H9 (cell line): ENCODE data around the gene PELI2. TPM values are rescaled to one million over a fixed set of nuclear protein-coding genes. Genes with fewer than 3 reads are reported as not detected.
"Not testable (repeated sequence)": the region's sequence is repeated elsewhere in the genome, so short reads cannot be mapped to it uniquely, and the experiment has no call there.

Experiments used
- DNase-seq: peaks from one replicate; pipeline ENCODE4 v3.0.0-alpha.2; 2017
- H2AFZ ChIP-seq: one replicate; pipeline ENCODE4 v1.6.1; 2013; ENCODE audit warnings: mild to moderate bottlenecking, low read length, control low read depth, moderate library complexity
- H2AK5ac ChIP-seq: 2 replicates; pipeline ENCODE4 v1.6.1; 2013; ENCODE audit warnings: low read length, control low read depth, mixed read lengths; ENCODE audit not compliant: insufficient read length
- H2BK120ac ChIP-seq: one replicate; pipeline ENCODE4 v1.6.1; 2013; ENCODE audit warnings: low read depth, mild to moderate bottlenecking, low read length, control low read depth, inconsistent platforms; ENCODE audit not compliant: poor library complexity, severe bottlenecking
- H2BK12ac ChIP-seq: 2 replicates; pipeline ENCODE4 v1.6.1; 2013; ENCODE audit warnings: low read length, control low read depth, mixed read lengths, low read depth; ENCODE audit not compliant: insufficient read length
- H2BK15ac ChIP-seq: 2 replicates; pipeline ENCODE4 v1.6.1; 2013; ENCODE audit warnings: low read depth, low read length, control low read depth
- H2BK20ac ChIP-seq: one replicate; pipeline ENCODE4 v1.6.1; 2013; ENCODE audit warnings: low read depth, mild to moderate bottlenecking, low read length, control low read depth, inconsistent platforms; ENCODE audit not compliant: poor library complexity, severe bottlenecking
- H2BK5ac ChIP-seq: 2 replicates; pipeline ENCODE4 v1.6.1; 2013; ENCODE audit warnings: low read length, control low read depth, mixed read lengths; ENCODE audit not compliant: insufficient read length
- H3K14ac ChIP-seq: 2 replicates; pipeline ENCODE4 v1.6.1; 2013; ENCODE audit warnings: low read length, control low read depth; ENCODE audit not compliant: insufficient read depth
- H3K18ac ChIP-seq: 2 replicates; pipeline ENCODE4 v1.6.1; 2013; ENCODE audit warnings: low read depth, mild to moderate bottlenecking, mixed read lengths, low read length, control low read depth; ENCODE audit not compliant: insufficient read length
- H3K23ac ChIP-seq: 2 replicates; pipeline ENCODE4 v1.6.1; 2013; ENCODE audit warnings: low read length, control low read depth, mixed read lengths, low read depth; ENCODE audit not compliant: insufficient read length
- H3K23me2 ChIP-seq: 2 replicates; pipeline ENCODE4 v1.6.1; 2013; ENCODE audit warnings: low read depth, mild to moderate bottlenecking, mixed read lengths, low read length, control low read depth; ENCODE audit not compliant: insufficient read length, poor library complexity, severe bottlenecking
- H3K27ac ChIP-seq: 2 replicates; pipeline ENCODE4 v1.5.1; 2013; ENCODE audit warnings: low read length, control low read depth, mixed read lengths, low read depth; ENCODE audit not compliant: insufficient read length
- H3K27me3 ChIP-seq: 2 replicates; pipeline ENCODE4 v1.6.1; 2013; ENCODE audit warnings: low read length, control low read depth, inconsistent platforms; ENCODE audit not compliant: insufficient read depth
- H3K4ac ChIP-seq: 2 replicates; pipeline ENCODE4 v1.6.1; 2013; ENCODE audit warnings: low read depth, mild to moderate bottlenecking, control low read depth, inconsistent platforms, low read length, moderate library complexity
- H3K4me1 ChIP-seq: 2 replicates; pipeline ENCODE4 v1.6.1; 2013; ENCODE audit warnings: low read length, control low read depth, inconsistent platforms; ENCODE audit not compliant: insufficient read depth
- H3K4me2 ChIP-seq: 2 replicates; pipeline ENCODE4 v1.6.1; 2013; ENCODE audit warnings: low read length, control low read depth, mixed read lengths; ENCODE audit not compliant: insufficient read length, insufficient read depth
- H3K56ac ChIP-seq: 2 replicates; pipeline ENCODE4 v1.6.1; 2013; ENCODE audit warnings: low read depth, mild to moderate bottlenecking, mixed read lengths, low read length, control low read depth; ENCODE audit not compliant: insufficient read length
- H3K79me1 ChIP-seq: 2 replicates; pipeline ENCODE4 v1.6.1; 2013; ENCODE audit warnings: low read depth, mild to moderate bottlenecking, moderate library complexity, low read length, control low read depth, inconsistent platforms; ENCODE audit not compliant: insufficient read depth, poor library complexity, severe bottlenecking
- H3K79me2 ChIP-seq: 2 replicates; pipeline ENCODE4 v1.6.1; 2013; ENCODE audit warnings: low read length, control low read depth, inconsistent platforms; ENCODE audit not compliant: insufficient read depth
- H3K9ac ChIP-seq: 2 replicates; pipeline ENCODE4 v1.6.1; 2013; ENCODE audit warnings: low read length, control low read depth, mixed read lengths; ENCODE audit not compliant: insufficient read length; ENCODE audit errors: extremely low read depth
- H3K9me3 ChIP-seq: one replicate; pipeline ENCODE4 v1.6.1; 2013; ENCODE audit warnings: low read depth, low read length, inconsistent platforms; ENCODE audit not compliant: control insufficient read depth
- H3T11ph ChIP-seq: one replicate; pipeline ENCODE4 v1.6.1; 2013; ENCODE audit warnings: mild to moderate bottlenecking, low read length, control low read depth, inconsistent platforms
- H4K20me1 ChIP-seq: one replicate; pipeline ENCODE4 v1.6.1; 2013; ENCODE audit not compliant: control insufficient read depth, insufficient read length, insufficient read depth
- H4K5ac ChIP-seq: 2 replicates; pipeline ENCODE4 v1.6.1; 2013; ENCODE audit warnings: low read depth, mild to moderate bottlenecking, mixed read lengths, low read length, control low read depth; ENCODE audit not compliant: insufficient read length
- H4K8ac ChIP-seq: replicated peaks from 2 replicates; pipeline ENCODE4 v1.6.1; 2013; ENCODE audit warnings: low read length, control low read depth, mixed read lengths, low read depth; ENCODE audit not compliant: insufficient read length
- H4K91ac ChIP-seq: 2 replicates; pipeline ENCODE4 v1.6.1; 2013; ENCODE audit warnings: low read depth, mild to moderate bottlenecking, moderate library complexity, mixed read lengths, low read length, control low read depth; ENCODE audit not compliant: insufficient read length
- H3K27ac Mint-ChIP-seq, 3 experiments: 2 replicates in 2 of 3; 3 replicates in 1 of 3; pipeline ENCODE4 v1.8.0; 2020 to 2021; ENCODE audit warnings: mixed read lengths in 3 of 3, mild to moderate bottlenecking in 1 of 3, moderate library complexity in 1 of 3
- H3K27me3 Mint-ChIP-seq: 2 replicates; pipeline ENCODE4 v1.8.0; 2021; ENCODE audit warnings: low read depth, mild to moderate bottlenecking, moderate library complexity, mixed read lengths
- H3K36me3 Mint-ChIP-seq, 3 experiments: 2 replicates in 2 of 3; 3 replicates in 1 of 3; pipeline ENCODE4 v1.8.0; 2020 to 2021; ENCODE audit warnings: low read depth in 3 of 3, mixed read lengths in 3 of 3; ENCODE audit not compliant: insufficient read depth in 1 of 3
- H3K4me1 Mint-ChIP-seq, 2 experiments: 2 replicates each; pipeline ENCODE4 v1.8.0; 2020; ENCODE audit warnings: mixed read lengths in 2 of 2
- H3K4me3 Mint-ChIP-seq, 2 experiments: 2 replicates in 1 of 2; 3 replicates in 1 of 2; pipeline ENCODE4 v1.8.0; 2020 to 2021; ENCODE audit warnings: mild to moderate bottlenecking in 2 of 2, mixed read lengths in 2 of 2, moderate library complexity in 1 of 2
- H3K9me3 Mint-ChIP-seq, 2 experiments: 2 replicates in 1 of 2; 3 replicates in 1 of 2; pipeline ENCODE4 v1.8.0; 2020; ENCODE audit warnings: mild to moderate bottlenecking in 2 of 2, mixed read lengths in 2 of 2, moderate library complexity in 1 of 2
- WGBS: extraction: QIAGEN DNeasy Blood & Tissue Kit; methylation state at CpG from one replicate; pipeline ENCODE4 v1.1.7; 2013; ENCODE audit warnings: missing lambda C conversion rate, low lambda C conversion rate, mixed read lengths; ENCODE audit not compliant: insufficient read length; ENCODE audit errors: extremely low coverage; 5-methylcytosine and 5-hydroxymethylcytosine counted together
- total RNA-seq: library from RNA; stranded (reverse); gene quantifications from 2 replicates; pipeline ENCODE4 v1.2.1, GENCODE V29; 2021
- TF ChIP-seq, protein P1 (sequence below): fragments of 200-600 bp; sonication (generic); conservative IDR thresholded peaks from 3 replicates; pipeline ENCODE4 v1.8.0; 2021; ENCODE audit warnings: antibody characterized with exemption, mild to moderate bottlenecking

The PELI2 gene
- total RNA-seq, 1 experiment from 2014 or later, result 18.0 TPM

GRCh38 chr14:56162476-56162875, 44.3 kb downstream of the PELI2 start:
- Mint-ChIP-seq H3K27ac (no peak overlapping the region), H3K27me3 (no peaks in the 10 kb centered on the region), H3K36me3 (peaks cover 4 to 44% (median 24%) of the 10 kb centered on the region in 3 experiments; a peak in 6 of 7 replicates), H3K9me3 (peaks cover 24 to 43% of the 10 kb centered on the region in 2 experiments), H3K4me1 (peaks cover 13 to 15% of the 10 kb centered on the region in 2 experiments), H3K4me3 (no peak overlapping the region)
- H3K27me3 ChIP-seq, result no peaks in the 10 kb centered on the region
- H3K27ac ChIP-seq, result no peak overlapping the region
- no peak overlapping the region for H2BK5ac ChIP-seq
- H2AFZ ChIP-seq, result no peak overlapping the region
- H4K8ac ChIP-seq, result no peak overlapping the region
- H3K23me2 ChIP-seq, result no peaks in the 10 kb centered on the region
- no peaks in the 10 kb centered on the region for H3K9me3 ChIP-seq
- no peak overlapping the region for H2BK20ac ChIP-seq
- no peak overlapping the region for H2BK120ac ChIP-seq
- H3K14ac ChIP-seq, result no peak overlapping the region
- 0 out of 2 replicates have a peak, but pooled peaks cover 2% of the 10 kb centered on the region for H3K4me1 ChIP-seq
- no peak overlapping the region for H3K18ac ChIP-seq
- H2BK12ac ChIP-seq, result no peak overlapping the region
- no peak for DNase-seq
- no peak overlapping the region for H4K5ac ChIP-seq
- no peak overlapping the region for H3K56ac ChIP-seq
- H3K79me1 ChIP-seq, result no peaks in the 10 kb centered on the region
- no peak overlapping the region for H3K9ac ChIP-seq
- no peak overlapping the region for H3T11ph ChIP-seq
- no peak overlapping the region for H3K4ac ChIP-seq
- no CpG with 5 or more reads among the region's 2 CpGs for WGBS
- no peak overlapping the region for H3K4me2 ChIP-seq
- H3K79me2 ChIP-seq, result peaks cover 2% of the 10 kb centered on the region; the same call in 1 of the 2 replicates
- H3K23ac ChIP-seq, result no peak overlapping the region
- no peak overlapping the region for H4K91ac ChIP-seq
- no peaks in the 10 kb centered on the region for H4K20me1 ChIP-seq
- H2AK5ac ChIP-seq, result no peak overlapping the region
- TF ChIP-seq, protein P1, sequence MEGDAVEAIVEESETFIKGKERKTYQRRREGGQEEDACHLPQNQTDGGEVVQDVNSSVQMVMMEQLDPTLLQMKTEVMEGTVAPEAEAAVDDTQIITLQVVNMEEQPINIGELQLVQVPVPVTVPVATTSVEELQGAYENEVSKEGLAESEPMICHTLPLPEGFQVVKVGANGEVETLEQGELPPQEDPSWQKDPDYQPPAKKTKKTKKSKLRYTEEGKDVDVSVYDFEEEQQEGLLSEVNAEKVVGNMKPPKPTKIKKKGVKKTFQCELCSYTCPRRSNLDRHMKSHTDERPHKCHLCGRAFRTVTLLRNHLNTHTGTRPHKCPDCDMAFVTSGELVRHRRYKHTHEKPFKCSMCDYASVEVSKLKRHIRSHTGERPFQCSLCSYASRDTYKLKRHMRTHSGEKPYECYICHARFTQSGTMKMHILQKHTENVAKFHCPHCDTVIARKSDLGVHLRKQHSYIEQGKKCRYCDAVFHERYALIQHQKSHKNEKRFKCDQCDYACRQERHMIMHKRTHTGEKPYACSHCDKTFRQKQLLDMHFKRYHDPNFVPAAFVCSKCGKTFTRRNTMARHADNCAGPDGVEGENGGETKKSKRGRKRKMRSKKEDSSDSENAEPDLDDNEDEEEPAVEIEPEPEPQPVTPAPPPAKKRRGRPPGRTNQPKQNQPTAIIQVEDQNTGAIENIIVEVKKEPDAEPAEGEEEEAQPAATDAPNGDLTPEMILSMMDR, result no peak
- no peak overlapping the region for H2BK15ac ChIP-seq

DNA sequence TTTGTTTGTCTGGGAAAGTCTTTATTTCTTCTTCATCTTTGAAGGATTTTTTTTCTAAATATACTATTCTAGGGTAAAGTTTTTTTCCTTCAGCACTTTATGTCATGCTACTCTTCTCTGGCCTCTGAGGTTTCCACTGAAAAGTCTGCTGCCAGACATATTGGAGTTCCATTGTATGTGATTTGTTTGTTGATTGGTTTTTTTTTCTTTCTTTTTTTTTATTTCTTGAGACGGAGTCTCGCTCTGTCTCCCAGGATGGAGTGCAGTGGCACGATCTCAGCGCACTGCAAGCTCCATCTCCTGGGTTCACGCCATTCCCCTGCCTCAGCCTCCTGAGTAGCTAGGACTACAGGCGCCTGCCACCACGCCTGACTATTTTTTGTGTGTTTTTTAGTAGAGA, 48.4 kb downstream of the PELI2 start:
- H3K36me3 Mint-ChIP-seq, result peaks cover 2 to 43% (median 24%) of the 10 kb centered on the region in 3 experiments; a peak in 6 of 7 replicates
- not testable (repeated sequence) for H3K27me3 ChIP-seq, H4K8ac ChIP-seq, H2AK5ac ChIP-seq, H3K79me1 ChIP-seq, H2BK12ac ChIP-seq, H4K20me1 ChIP-seq, H2BK20ac ChIP-seq, H2BK120ac ChIP-seq, H2AFZ ChIP-seq, H3K4me2 ChIP-seq, H3K4me3 Mint-ChIP-seq, H3K27ac Mint-ChIP-seq, H2BK5ac ChIP-seq, DNase-seq, H3K23ac ChIP-seq, H3K27ac ChIP-seq, H3K79me2 ChIP-seq, H3K9me3 ChIP-seq, H3K56ac ChIP-seq, H4K5ac ChIP-seq, H3K4ac ChIP-seq, H3K4me1 ChIP-seq, H3K18ac ChIP-seq, H3K14ac ChIP-seq, H3T11ph ChIP-seq, H2BK15ac ChIP-seq, H4K91ac ChIP-seq, H3K27me3 Mint-ChIP-seq, H3K23me2 ChIP-seq, H3K9ac ChIP-seq
- H3K9me3 Mint-ChIP-seq, result peaks cover 22 to 43% of the 10 kb centered on the region in 2 experiments
- no CpG with 5 or more reads among the region's 7 CpGs for WGBS
- H3K4me1 Mint-ChIP-seq, result peaks cover 0 to 16% of the 10 kb centered on the region in 2 experiments; a peak in 1 of 4 replicates
